BE2C (cell line): ENCODE results near the gene OR5AR1.

Source experiments
- DNase-seq: peaks from one replicate; pipeline ENCODE4 v3.0.0-alpha.2; 2020
- H3K27me3 ChIP-seq: fragments of 250-450 bp; sonication (Bioruptor Pico); 2 replicates; pipeline ENCODE4 v1.5.1; 2020; ENCODE audit warnings: mild to moderate bottlenecking
- H3K36me3 ChIP-seq: fragments of 250-450 bp; sonication (Bioruptor Pico); 2 replicates; pipeline ENCODE4 v1.5.1; 2020; ENCODE audit warnings: mild to moderate bottlenecking
- H3K4me1 ChIP-seq: fragments of 250-450 bp; sonication (Bioruptor Pico); 2 replicates; pipeline ENCODE4 v1.5.1; 2020
- H3K4me3 ChIP-seq: 2 replicates; pipeline ENCODE4 v1.5.1; 2011; ENCODE audit warnings: low read depth, low read length
- H3K9me3 ChIP-seq: fragments of 250-450 bp; sonication (Bioruptor Pico); 2 replicates; pipeline ENCODE4 v1.5.1; 2020
- CTCF ChIP-seq: IDR thresholded peaks from 2 replicates; pipeline ENCODE4 v1.5.1; 2012; ENCODE audit warnings: mild to moderate bottlenecking, low read depth, low read length

OR5AR1 gene

GRCh38 chr11:56700242-56700913 lies 36.9 kb downstream of the OR5AR1 start:
- TF ChIP-seq CTCF = no peak
- Histone ChIP-seq H3K9me3 (no peaks in the 10 kb centered on the region), H3K36me3 (no peaks in the 10 kb centered on the region), H3K4me1 (no peaks in the 10 kb centered on the region), H3K4me3 (no peak overlapping the region), H3K27me3 (no peaks in the 10 kb centered on the region)
- DNase-seq = no peak

- H3K4me1 ChIP-seq = no peaks in the 10 kb centered on the region
- TF ChIP-seq CTCF = no peak
- no peak overlapping the region for H3K4me3 ChIP-seq
- H3K27me3 ChIP-seq = no peaks in the 10 kb centered on the region
- no peaks in the 10 kb centered on the region for H3K9me3 ChIP-seq
- H3K36me3 ChIP-seq = no peaks in the 10 kb centered on the region
- no peak for DNase-seq
Observed at GRCh38 chr11:56700914-56701485, 37.5 kb downstream of the OR5AR1 start.

- TF ChIP-seq CTCF = no peak
- DNase-seq = no peak
- H3K4me1 ChIP-seq = no peaks in the 10 kb centered on the region
- no peaks in the 10 kb centered on the region for H3K36me3 ChIP-seq
- no peaks in the 10 kb centered on the region for H3K9me3 ChIP-seq
- no peaks in the 10 kb centered on the region for H3K27me3 ChIP-seq
- no peak overlapping the region for H3K4me3 ChIP-seq
Observed at GRCh38 chr11:56705784-56706396, 42.4 kb downstream of the OR5AR1 start.

GRCh38 chr11:56706486-56706885 lies 43.0 kb downstream of the OR5AR1 start:
- H3K4me1 ChIP-seq = no peaks in the 10 kb centered on the region
- DNase-seq = no peak
- no peaks in the 10 kb centered on the region for H3K27me3 ChIP-seq
- H3K36me3 ChIP-seq = no peaks in the 10 kb centered on the region
- no peak overlapping the region for H3K4me3 ChIP-seq
- TF ChIP-seq CTCF = no peak
- no peaks in the 10 kb centered on the region for H3K9me3 ChIP-seq

GRCh38 chr11:56714206-56714605 lies 50.7 kb downstream of the OR5AR1 start:
- no peak for DNase-seq
- Histone ChIP-seq H3K27me3 (no peaks in the 10 kb centered on the region), H3K4me1 (no peaks in the 10 kb centered on the region), H3K36me3 (no peaks in the 10 kb centered on the region), H3K4me3 (no peak overlapping the region), H3K9me3 (no peaks in the 10 kb centered on the region)
- no peak for TF ChIP-seq CTCF
